ENCODE data around the gene ELMO1. TPM values are rescaled to one million over a fixed set of nuclear protein-coding genes. Genes with fewer than 3 reads are reported as not detected.

The ELMO1 gene
- polyA plus RNA-seq, 1 experiment: not detected

DNA sequence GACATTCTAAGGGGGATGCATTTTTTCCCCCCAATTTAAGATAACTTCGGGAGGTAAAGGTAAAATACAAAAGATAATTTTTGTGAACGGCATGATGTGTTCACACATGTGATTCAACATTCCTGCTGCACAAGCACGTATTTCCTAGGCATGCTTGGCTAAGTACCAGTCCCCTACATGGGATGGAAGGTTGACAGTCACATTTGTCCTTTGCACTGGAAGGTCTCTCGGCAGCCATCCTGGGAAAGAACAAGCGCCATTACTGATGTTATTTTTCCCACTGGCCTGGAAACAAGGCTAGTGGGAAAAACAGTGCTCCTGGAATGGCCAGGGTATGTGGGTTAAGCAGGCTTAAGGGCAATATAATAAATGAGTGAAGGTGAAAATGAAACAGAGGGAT, 448.2 kb downstream of the ELMO1 start:
- ChIA-PET CTCF (interaction anchor here (0.8 to 4.8 kb wide), 4 partner anchors 10 to 182 kb away, joined by 3 to 18 read pairs (median 4); no protein-coding TSS in a partner anchor), POLR2A (no interaction called here)
- Histone ChIP-seq H3K27ac (ENCODE audit: low read depth, low read length) (no peak overlapping the region), H3K4me3 (ENCODE audit: low read depth, low read length) (no peak overlapping the region), H3K27me3 (ENCODE audit: control insufficient read depth, insufficient read depth, low read length) (no peaks in the 10 kb centered on the region), H3K9me3 (ENCODE audit: control insufficient read depth, insufficient read depth, low read length) (no peaks in the 10 kb centered on the region)
- no peak for DNase-seq (ENCODE audit: low read depth, low spot score)
- no peak for TF ChIP-seq CTCF (IDR thresholded peaks at IDR 0.05; ENCODE audit: low read depth, low read length)

GRCh38 chr7:36999626-37000485, 448.8 kb downstream of the ELMO1 start:
- H3K27me3 ChIP-seq (ENCODE audit: control insufficient read depth, insufficient read depth, low read length): no peaks in the 10 kb centered on the region
- H3K4me3 ChIP-seq (ENCODE audit: low read depth, low read length): no peak overlapping the region
- no peak overlapping the region for H3K27ac ChIP-seq (ENCODE audit: low read depth, low read length)
- H3K9me3 ChIP-seq (ENCODE audit: control insufficient read depth, insufficient read depth, low read length): no peaks in the 10 kb centered on the region
- DNase-seq (ENCODE audit: low read depth, low spot score): no peak
- ChIA-PET CTCF (interaction anchor here (1.2 to 4.8 kb wide), 3 partner anchors 10 to 182 kb away, joined by 3 to 18 read pairs (median 4); no protein-coding TSS in a partner anchor), POLR2A (no interaction called here)
- TF ChIP-seq CTCF (IDR thresholded peaks at IDR 0.05; ENCODE audit: low read depth, low read length): no peak

DNA sequence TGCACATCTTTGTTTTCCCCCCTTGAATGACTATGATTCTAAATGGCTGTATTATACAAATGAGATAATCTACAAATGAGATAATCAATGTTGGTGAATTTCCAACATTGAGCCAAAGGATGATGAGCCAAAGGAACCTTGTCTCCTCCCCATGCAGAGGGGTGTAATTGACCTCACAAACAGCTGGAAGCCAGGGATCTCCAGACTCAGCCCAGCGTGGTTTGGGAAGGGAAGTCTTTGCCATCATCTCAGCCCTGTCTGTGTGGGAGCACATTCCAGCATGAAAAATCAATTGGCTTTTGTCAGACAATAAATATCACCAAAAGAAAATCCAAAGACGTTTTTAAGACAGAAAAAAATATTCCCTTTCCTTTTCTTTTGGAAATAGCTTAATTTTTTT, 452.9 kb downstream of the ELMO1 start:
- H3K27ac ChIP-seq (ENCODE audit: low read depth, low read length): no peak overlapping the region
- no peaks in the 10 kb centered on the region for H3K27me3 ChIP-seq (ENCODE audit: control insufficient read depth, insufficient read depth, low read length)
- no peak for DNase-seq (ENCODE audit: low read depth, low spot score)
- ChIA-PET POLR2A (no interaction called here), CTCF (interaction anchor here (0.8 to 4.2 kb wide), 2 partner anchors 9 to 186 kb away, joined by 3 to 22 read pairs; no protein-coding TSS in a partner anchor)
- no peaks in the 10 kb centered on the region for H3K9me3 ChIP-seq (ENCODE audit: control insufficient read depth, insufficient read depth, low read length)
- no peak for TF ChIP-seq CTCF (IDR thresholded peaks at IDR 0.05; ENCODE audit: low read depth, low read length)
- H3K4me3 ChIP-seq (ENCODE audit: low read depth, low read length): no peak overlapping the region

- CTCF ChIA-PET: interaction anchor here (1.4 to 4.2 kb wide), 3 partner anchors 8 to 204 kb away, joined by 4 to 22 read pairs (median 7); no protein-coding TSS in a partner anchor
- POLR2A ChIA-PET: no interaction called here
- Histone ChIP-seq H3K27me3 (ENCODE audit: control insufficient read depth, insufficient read depth, low read length) (no peaks in the 10 kb centered on the region), H3K9me3 (ENCODE audit: control insufficient read depth, insufficient read depth, low read length) (no peaks in the 10 kb centered on the region), H3K27ac (ENCODE audit: low read depth, low read length) (no peak overlapping the region), H3K4me3 (ENCODE audit: low read depth, low read length) (no peak overlapping the region)
- TF ChIP-seq CTCF (IDR thresholded peaks at IDR 0.05; ENCODE audit: low read depth, low read length): no peak
- DNase-seq (ENCODE audit: low read depth, low spot score): no peak
Measured at GRCh38 chr7:36994456-36995112, 454.1 kb downstream of the ELMO1 start.
